ENCODE measurements around the gene COL20A1. TPM values are rescaled to one million over a fixed set of nuclear protein-coding genes. Genes with fewer than 3 reads are reported as not detected.

The COL20A1 gene
- total RNA-seq, 3 donors from 2014 or later = not detected

- TF ChIP-seq CTCF (IDR thresholded peaks at IDR 0.05) = no peak
- Histone ChIP-seq H3K36me3 (ENCODE audit: low read depth) (no peaks in the 10 kb centered on the region), H3K9me3 (no peaks in the 10 kb centered on the region), H3K4me3 (no peak overlapping the region), H3K4me1 (ENCODE audit: low read depth) (no peaks in the 10 kb centered on the region)
- no peak for ATAC-seq
- DNase-seq = no peak
- intact Hi-C loops (cut with DNase I, micrococcal nuclease) = no loop called here
Observed at GRCh38 chr20:63370618-63371187, 77.7 kb downstream of the COL20A1 start.

GRCh38 chr20:63371291-63371865, 78.4 kb downstream of the COL20A1 start:
- H3K36me3 ChIP-seq (ENCODE audit: low read depth) = no peaks in the 10 kb centered on the region
- ATAC-seq (no peak), DNase-seq (no peak)
- intact Hi-C loops (cut with DNase I, micrococcal nuclease) = no loop called here
- H3K4me1 ChIP-seq (ENCODE audit: low read depth) = no peaks in the 10 kb centered on the region
- no peak overlapping the region for H3K4me3 ChIP-seq
- H3K9me3 ChIP-seq = no peaks in the 10 kb centered on the region
- TF ChIP-seq CTCF (IDR thresholded peaks at IDR 0.05) = no peak

- ATAC-seq (no peak), DNase-seq (no peak)
- Histone ChIP-seq H3K4me1 (ENCODE audit: low read depth) (no peaks in the 10 kb centered on the region), H3K9me3 (no peaks in the 10 kb centered on the region), H3K36me3 (ENCODE audit: low read depth) (no peaks in the 10 kb centered on the region), H3K4me3 (no peak overlapping the region)
- intact Hi-C loops (cut with DNase I, micrococcal nuclease) = no loop called here
- no peak for TF ChIP-seq CTCF (IDR thresholded peaks at IDR 0.05)
Observed at GRCh38 chr20:63372971-63373885, 80.2 kb downstream of the COL20A1 start.

- intact Hi-C loops (cut with DNase I, micrococcal nuclease) = no loop called here
- ATAC-seq = no peak
- TF ChIP-seq CTCF (IDR thresholded peaks at IDR 0.05) = no peak
- H3K9me3 ChIP-seq = no peaks in the 10 kb centered on the region
- DNase-seq = no peak
- no peak overlapping the region for H3K4me3 ChIP-seq
- H3K4me1 ChIP-seq (ENCODE audit: low read depth) = no peaks in the 10 kb centered on the region
- H3K36me3 ChIP-seq (ENCODE audit: low read depth) = no peaks in the 10 kb centered on the region
Observed at GRCh38 chr20:63373996-63374395, 81.0 kb downstream of the COL20A1 start.

GRCh38 chr20:63374504-63374903, 81.5 kb downstream of the COL20A1 start:
- TF ChIP-seq CTCF (IDR thresholded peaks at IDR 0.05) = no peak
- no peak overlapping the region for H3K4me3 ChIP-seq
- DNase-seq = no peak
- no peak for ATAC-seq
- no peaks in the 10 kb centered on the region for H3K9me3 ChIP-seq
- intact Hi-C loops (cut with DNase I, micrococcal nuclease) = no loop called here
- no peaks in the 10 kb centered on the region for H3K36me3 ChIP-seq (ENCODE audit: low read depth)
- no peaks in the 10 kb centered on the region for H3K4me1 ChIP-seq (ENCODE audit: low read depth)
